Measurements from ENCODE around the gene SYNGR1.

DNA sequence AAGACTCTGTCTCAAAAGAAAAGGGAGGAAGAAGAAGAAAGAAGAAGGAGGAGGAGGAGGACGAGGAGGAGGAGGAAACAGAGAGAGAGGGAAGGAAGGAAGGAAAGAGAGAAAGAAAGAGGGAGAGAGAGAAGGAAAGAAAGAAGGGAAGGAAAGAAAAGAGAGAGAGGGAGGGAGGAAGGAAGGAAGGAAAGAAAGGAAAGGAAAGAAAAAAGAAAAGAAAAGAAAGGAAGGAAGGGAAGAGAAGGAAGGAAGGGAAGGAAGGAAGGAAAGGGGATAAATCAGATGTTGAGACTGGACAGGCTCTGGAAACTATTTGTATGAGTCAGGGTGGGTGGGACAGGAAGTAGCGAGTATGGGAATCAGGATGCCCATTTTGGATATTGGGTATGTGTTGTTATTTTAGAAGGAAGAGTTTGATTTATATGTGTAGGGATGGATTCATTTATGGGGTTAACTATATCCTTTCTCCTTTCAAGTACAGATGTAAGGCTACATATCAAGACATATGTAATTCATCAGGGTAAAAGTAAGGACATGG is 24.3 kb upstream of the SYNGR1 start:
- no peak for TF ChIP-seq CTCF (IDR thresholded peaks at IDR 0.05)
- no peak for TF ChIP-seq EZH2phosphoT487 (IDR thresholded peaks at IDR 0.05)
